Duodenal mucosa (tissue), 2 donors: ENCODE data around the gene GNGT2.
"Not testable (repeated sequence)": the region's sequence is repeated elsewhere in the genome, so short reads cannot be mapped to it uniquely, and the experiment has no call there.

Experiments
- H3K27ac ChIP-seq: one replicate; pipeline ENCODE4 v1.7.0; 2013; ENCODE audit warnings: low read depth, low read length
- H3K27me3 ChIP-seq, 2 donors: one replicate each; pipeline ENCODE4 v1.7.0; 2013; ENCODE audit warnings: low read length in 2 of 2, control low read depth in 1 of 2; ENCODE audit not compliant: insufficient read depth in 2 of 2, control insufficient read depth in 1 of 2
- H3K36me3 ChIP-seq, 2 donors: one replicate each; pipeline ENCODE4 v1.7.0; 2013; ENCODE audit warnings: low read length in 2 of 2, control low read depth in 1 of 2; ENCODE audit not compliant: insufficient read depth in 2 of 2, control insufficient read depth in 1 of 2
- H3K4me1 ChIP-seq, 2 donors: one replicate each; pipeline ENCODE4 v1.7.0; 2013; ENCODE audit warnings: low read length in 2 of 2, control low read depth in 1 of 2; ENCODE audit not compliant: insufficient read depth in 2 of 2, control insufficient read depth in 1 of 2
- H3K4me3 ChIP-seq, 2 donors: one replicate each; pipeline ENCODE4 v1.7.0; 2013; ENCODE audit warnings: low read length in 2 of 2, low read depth in 1 of 2
- H3K9ac ChIP-seq, 2 donors: one replicate each; pipeline ENCODE4 v1.7.0; 2013; ENCODE audit warnings: low read length in 2 of 2, low read depth in 1 of 2
- H3K9me3 ChIP-seq, 2 donors: one replicate each; pipeline ENCODE4 v1.7.0; 2013; ENCODE audit warnings: low read length in 2 of 2, control low read depth in 1 of 2; ENCODE audit not compliant: control insufficient read depth in 1 of 2

The GNGT2 gene

DNA sequence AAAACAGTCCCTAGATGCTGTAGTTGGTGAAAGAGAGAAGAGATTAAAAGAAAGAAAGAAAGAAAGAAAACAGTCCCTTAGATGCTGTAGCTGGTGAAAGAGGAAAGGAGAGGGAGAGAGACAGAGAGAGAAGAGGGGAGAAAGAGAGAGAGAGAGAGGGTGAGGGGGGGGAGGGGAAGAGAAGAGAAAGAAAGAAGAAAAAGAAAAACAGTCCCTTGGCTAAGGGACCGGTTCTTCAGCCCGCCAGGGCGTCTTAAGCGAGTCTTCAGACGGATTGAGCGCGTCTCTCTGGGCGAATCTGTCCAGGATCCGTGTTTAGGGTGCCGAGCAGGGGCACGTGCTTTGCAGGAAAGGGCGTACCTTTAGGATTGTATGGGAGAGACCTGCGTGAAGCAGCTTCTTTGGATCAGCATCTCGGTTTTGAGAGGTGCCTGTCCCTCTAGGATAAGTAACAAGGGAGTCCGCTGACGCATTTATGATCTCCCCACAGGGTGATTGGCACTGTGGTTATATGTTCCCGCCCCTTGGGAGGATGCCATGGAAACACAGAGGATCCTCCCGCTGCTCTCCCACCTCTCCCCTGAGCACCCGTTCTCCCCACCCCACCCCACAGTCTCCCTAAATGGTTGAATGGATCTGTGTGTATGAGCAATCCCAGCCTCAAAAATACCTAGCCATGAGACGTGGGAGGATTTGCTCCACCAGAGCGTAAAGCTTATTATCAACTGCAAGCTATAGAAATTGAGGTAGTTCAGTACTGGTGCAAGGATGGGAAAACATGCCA lies 16.7 kb downstream of the GNGT2 start:
- peak overlapping the region; percentile 69 to 88 for H3K9ac ChIP-seq
- H3K27ac ChIP-seq, result no peak overlapping the region
- H3K4me1 ChIP-seq, result peaks cover 4 to 9% of the 10 kb centered on the region in 2 donors
- H3K36me3 ChIP-seq, result no peaks in the 10 kb centered on the region
- no peaks in the 10 kb centered on the region for H3K9me3 ChIP-seq
- H3K27me3 ChIP-seq, result no peaks in the 10 kb centered on the region
- peak overlapping the region; percentile 75 to 76 for H3K4me3 ChIP-seq

GRCh38 chr17:49191917-49192741 lies 18.2 kb downstream of the GNGT2 start:
- no peaks in the 10 kb centered on the region for H3K9me3 ChIP-seq
- peaks cover 4 to 9% of the 10 kb centered on the region in 2 donors for H3K4me1 ChIP-seq
- H3K9ac ChIP-seq, result peak overlapping the region; percentile 82 to 88
- H3K27me3 ChIP-seq, result no peaks in the 10 kb centered on the region
- H3K27ac ChIP-seq, result peak overlapping the region; percentile 97
- H3K36me3 ChIP-seq, result no peaks in the 10 kb centered on the region
- H3K4me3 ChIP-seq, result peak overlapping the region; percentile 75 to 76

- Histone ChIP-seq H3K4me3 (peak overlapping the region; percentile 75 to 76), H3K4me1 (peaks cover 4 to 9% of the 10 kb centered on the region in 2 donors), H3K9me3 (no peaks in the 10 kb centered on the region), H3K27ac (peak overlapping the region; percentile 97), H3K27me3 (no peaks in the 10 kb centered on the region), H3K9ac (peak overlapping the region; percentile 82 to 88), H3K36me3 (no peaks in the 10 kb centered on the region)
These were observed 18.9 kb downstream of the GNGT2 start for GRCh38 chr17:49191409-49191916.

DNA sequence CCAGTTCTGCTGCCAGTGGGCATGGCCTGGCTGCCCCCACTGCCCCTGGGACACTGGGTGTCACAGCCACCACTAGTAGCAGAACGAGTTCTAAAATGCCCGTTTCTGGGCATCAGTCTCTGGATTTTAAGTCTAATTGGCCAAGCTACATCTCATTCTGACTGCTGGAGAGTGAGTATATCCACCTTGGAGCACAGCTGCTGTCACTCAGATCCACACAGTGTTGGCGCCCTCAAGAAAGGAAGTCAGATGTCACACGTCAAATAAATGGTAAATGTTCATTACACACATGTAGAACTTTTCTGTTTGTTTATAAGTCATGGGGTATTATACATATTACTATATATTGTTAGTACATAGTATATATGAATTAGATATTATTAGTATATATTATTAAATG lies 19.4 kb downstream of the GNGT2 start:
- no peak overlapping the region for H3K27ac ChIP-seq
- H3K36me3 ChIP-seq, result no peaks in the 10 kb centered on the region
- H3K9me3 ChIP-seq, result no peaks in the 10 kb centered on the region
- H3K9ac ChIP-seq, result no peak overlapping the region
- no peak overlapping the region for H3K4me3 ChIP-seq
- H3K4me1 ChIP-seq, result peaks cover 4 to 9% of the 10 kb centered on the region in 2 donors
- H3K27me3 ChIP-seq, result no peaks in the 10 kb centered on the region

GRCh38 chr17:49187301-49187700 lies 23.1 kb downstream of the GNGT2 start:
- H3K9me3 ChIP-seq, result peaks cover 0 to 11% of the 10 kb centered on the region in 2 donors
- no peak overlapping the region for H3K4me3 ChIP-seq
- no peak overlapping the region for H3K27ac ChIP-seq
- no peaks in the 10 kb centered on the region for H3K27me3 ChIP-seq
- H3K9ac ChIP-seq, result no peak overlapping the region
- no peaks in the 10 kb centered on the region for H3K36me3 ChIP-seq
- peaks cover 0 to 4% of the 10 kb centered on the region in 2 donors for H3K4me1 ChIP-seq

DNA sequence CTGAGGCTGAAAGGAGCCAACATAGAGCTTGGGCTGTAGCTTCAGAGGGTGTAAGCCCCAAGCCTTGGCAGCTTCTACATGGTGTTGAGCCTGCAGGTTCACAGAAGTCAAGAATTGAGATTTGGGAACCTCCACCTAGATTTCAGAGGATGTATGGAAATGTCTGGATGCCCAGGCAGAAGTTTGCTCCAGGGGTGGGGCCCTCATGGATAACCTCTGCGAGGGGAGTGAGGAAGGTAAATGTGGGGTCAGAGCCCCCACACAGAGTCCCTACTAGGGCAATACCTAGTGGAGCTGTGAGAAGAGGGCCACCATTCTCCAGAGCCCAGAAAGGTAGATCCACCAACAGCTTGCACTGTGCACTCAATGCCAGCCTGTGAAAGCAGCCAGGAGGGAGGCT lies 25.0 kb downstream of the GNGT2 start:
- H3K9ac ChIP-seq, H3K36me3 ChIP-seq, H3K4me3 ChIP-seq, H3K27me3 ChIP-seq, H3K4me1 ChIP-seq, H3K27ac ChIP-seq: not testable (repeated sequence)
- peaks cover 0 to 11% of the 10 kb centered on the region in 2 donors for H3K9me3 ChIP-seq

DNA sequence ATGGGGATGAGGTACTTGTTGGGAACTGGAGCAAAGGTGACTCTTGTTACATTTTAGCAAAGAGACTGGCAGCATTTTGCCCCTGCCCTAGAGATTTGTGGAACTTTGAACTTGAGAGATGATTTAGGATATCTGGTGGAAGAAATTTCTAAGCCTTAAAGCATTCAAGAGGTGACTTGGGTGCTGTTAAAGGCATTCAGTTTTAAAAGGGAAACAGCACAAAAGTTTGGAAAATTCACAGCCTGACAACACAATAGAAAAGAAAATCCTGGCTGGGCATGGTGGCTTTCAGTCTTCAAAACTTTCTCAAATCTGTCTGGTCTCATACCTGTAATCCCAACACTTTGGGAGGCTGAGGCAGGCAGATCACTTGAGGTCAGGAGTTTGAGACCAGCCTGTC lies 25.9 kb downstream of the GNGT2 start:
- not testable (repeated sequence) for H3K27ac ChIP-seq, H3K4me3 ChIP-seq, H3K27me3 ChIP-seq, H3K9ac ChIP-seq, H3K4me1 ChIP-seq, H3K36me3 ChIP-seq
- peaks cover 0 to 11% of the 10 kb centered on the region in 2 donors for H3K9me3 ChIP-seq

GRCh38 chr17:49183801-49184200 lies 26.6 kb downstream of the GNGT2 start:
- Histone ChIP-seq H3K9ac (no peak overlapping the region), H3K4me3 (no peak overlapping the region), H3K9me3 (peaks cover 0 to 11% of the 10 kb centered on the region in 2 donors), H3K27me3 (no peaks in the 10 kb centered on the region), H3K27ac (no peak overlapping the region), H3K36me3 (no peaks in the 10 kb centered on the region), H3K4me1 (no peaks in the 10 kb centered on the region)

- H3K36me3 ChIP-seq, result no peaks in the 10 kb centered on the region
- H3K27ac ChIP-seq, result no peak overlapping the region
- H3K4me1 ChIP-seq, result no peaks in the 10 kb centered on the region
- H3K9ac ChIP-seq, result no peak overlapping the region
- no peak overlapping the region for H3K4me3 ChIP-seq
- H3K9me3 ChIP-seq, result peaks cover 0 to 11% of the 10 kb centered on the region in 2 donors
- H3K27me3 ChIP-seq, result no peaks in the 10 kb centered on the region
These were observed 27.0 kb downstream of the GNGT2 start for GRCh38 chr17:49183341-49183740.

DNA sequence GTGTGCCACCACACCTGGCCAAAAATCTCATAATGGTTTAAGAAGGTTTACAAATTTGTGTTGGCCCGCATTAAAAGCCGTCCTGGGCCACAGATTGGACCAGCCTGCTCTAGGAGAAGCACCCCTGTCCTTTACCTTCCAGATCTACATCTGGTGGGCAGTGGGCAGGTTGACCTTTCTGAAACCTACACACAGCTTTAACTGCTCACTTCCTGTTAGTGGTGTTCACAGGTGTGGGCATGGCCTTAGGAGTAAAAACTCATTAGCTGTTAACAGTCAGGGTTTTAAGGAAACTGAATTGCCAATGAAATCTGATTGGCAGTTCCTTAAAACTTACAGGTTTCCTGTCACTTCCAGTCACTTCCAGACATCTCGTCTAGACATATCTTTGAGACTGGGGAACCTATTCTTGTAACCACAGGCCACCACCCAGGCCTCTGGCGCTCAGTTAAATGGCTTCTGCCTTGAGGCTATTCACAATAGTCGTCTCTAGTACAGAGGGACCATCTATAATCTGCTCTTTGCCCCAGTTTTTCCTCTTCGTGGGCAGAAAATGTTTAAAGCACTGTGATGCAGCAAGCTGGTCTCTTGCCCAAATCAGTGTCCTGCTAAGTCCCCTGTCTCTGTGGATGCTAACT lies 29.3 kb downstream of the GNGT2 start:
- Histone ChIP-seq H3K9ac (no peak overlapping the region), H3K4me3 (no peak overlapping the region), H3K9me3 (peaks cover 6 to 26% of the 10 kb centered on the region in 2 donors), H3K27ac (no peak overlapping the region), H3K36me3 (no peaks in the 10 kb centered on the region), H3K27me3 (no peaks in the 10 kb centered on the region), H3K4me1 (no peaks in the 10 kb centered on the region)
